Heart right ventricle (tissue), 16 donors: ENCODE data around the gene ANO2. TPM values are rescaled to one million over a fixed set of nuclear protein-coding genes. Genes with fewer than 3 reads are reported as not detected.

Experiments used
- ATAC-seq, 8 donors: fragments of 200-7000 bp; cut with Tn5 transposase; one replicate each; pipeline ENCODE4 v1.9.1; 2020; ENCODE audit warnings: mild to moderate bottlenecking in 8 of 8, moderate library complexity in 8 of 8, moderate number of reproducible peaks in 1 of 8
- DNase-seq, 2 donors: peaks; one replicate each; pipeline ENCODE4 v3.0.0-alpha.2; 2020
- H3K27ac ChIP-seq, 10 donors: fragments of 200-600 bp; sonication (generic) in 2 of 10; one replicate each; pipeline versions ENCODE4 v1.5.0 to v1.8.0; 2020 to 2022; ENCODE audit warnings: mild to moderate bottlenecking in 3 of 10
- H3K27me3 ChIP-seq, 7 donors: fragments of 200-600 bp; one replicate each; pipeline ENCODE4 v1.8.0; 2021 to 2022; ENCODE audit warnings: mild to moderate bottlenecking in 2 of 7
- H3K36me3 ChIP-seq, 9 donors: fragments of 200-600 bp; sonication (generic) in 1 of 9; one replicate each; pipeline versions ENCODE4 v1.5.0 to v1.8.0; 2020 to 2022; ENCODE audit warnings: mild to moderate bottlenecking in 2 of 9
- H3K4me1 ChIP-seq, 9 donors: fragments of 200-600 bp; sonication (generic) in 1 of 9; one replicate each; pipeline versions ENCODE4 v1.5.0 to v1.8.0; 2020 to 2022; ENCODE audit warnings: mild to moderate bottlenecking in 4 of 9
- H3K4me3 ChIP-seq, 10 donors: fragments of 200-600 bp; sonication (generic) in 2 of 10; one replicate each; pipeline versions ENCODE4 v1.5.0 to v1.8.0; 2020 to 2022; ENCODE audit warnings: mild to moderate bottlenecking in 7 of 10, moderate library complexity in 2 of 10
- H3K9me3 ChIP-seq, 11 donors: fragments of 200-600 bp in 10 of 11; sonication (generic) in 2 of 11; one replicate each; pipeline versions ENCODE4 v1.5.0 to v1.8.0; 2013 to 2022; ENCODE audit warnings: mild to moderate bottlenecking in 2 of 11, control low read depth in 1 of 11, moderate library complexity in 1 of 11
- whole genome bisulfite sequencing, 2 donors: extraction: QIAGEN DNeasy Blood & Tissue Kit; methylation state at CpG; one replicate each; pipeline ENCODE4 v1.1.7; 2013; ENCODE audit warnings: inconsistent platforms in 1 of 2; 5-methylcytosine and 5-hydroxymethylcytosine counted together
- intact Hi-C, 10 donors: fragments of 100-400 bp; cut with DNase I; formaldehyde crosslinking; loops; one replicate each; pipeline versions ENCODE4 v1.11.1 to v1.14.2; 2022
- polyA plus RNA-seq, 2 donors: library from polyadenylated mRNA; stranded (reverse); fragments of 200-250 nt; gene quantifications; one replicate each; pipeline ENCODE4 v1.2.3, GENCODE V29; 2013
- total RNA-seq, 10 donors: library from RNA; stranded (reverse); fragmentation: NEBNext Ultra II Directional in 3 of 10; extraction: Animal tissue kit (Norgen Biotek cat#: 25700) in 3 of 10; gene quantifications; one replicate each; pipeline versions ENCODE4 v1.2.1 to v1.2.4, GENCODE V29; 2021 to 2023
- TF ChIP-seq, protein P1 (sequence below), 9 donors: fragments of 200-600 bp; sonication (generic) in 2 of 9; IDR thresholded peaks; one replicate each; pipeline versions ENCODE4 v1.5.0 to v1.8.0; 2021 to 2022; ENCODE audit warnings: antibody characterized with exemption in 9 of 9, mild to moderate bottlenecking in 5 of 9, moderate library complexity in 1 of 9
- donor health status: Arrhythmogenic right ventricular cardiomyopathy.
- donor health status: ischemic (EF 13 %, LVEDD 7.1; RV severe dilation, severe dysfunction).
- donor health status: healthy with polysubstance abuse.
- donor health status: DM: no; HTN: yes; CAD: no.
- donor health status: DM: no; HTN: no; CAD: no.
- donor health status: ischemic (EF 25% LVEDD 6.9; RV normal size, moderate dysfunction).
- donor health status: ischemic (EF 25% LVEDD 5.7; RV mildly dilated, moderate dysfunction).
- donor health status: healthy.
- donor health status: DM: yes; HTN: yes; CAD: no.
- donor health status: Ischemic cardiomyopathy.
- donor health status: ischemic (EF 35%, LVEDD 5.7; RV mildly dilated, moderate dysfunction).
- donor health status: nonischemic (EF 11% LVEDD 7.7; RV severe dilation, severe dysfunction).
- donor health status: DM: yes; HTN: yes; CAD: no.
- donor health status: PGD.
- donor health status: ischemic (EF 29% LVEDD 5.4; RV normal size, mild dysfunction).
- donor health status: nonischemic (EF 23%, LVEDD 6.1; RV moderate dilation, normal function).

The ANO2 gene
- total and polyA plus RNA-seq, 12 donors: 4.0 to 15.2 (median 12.0) TPM

DNA sequence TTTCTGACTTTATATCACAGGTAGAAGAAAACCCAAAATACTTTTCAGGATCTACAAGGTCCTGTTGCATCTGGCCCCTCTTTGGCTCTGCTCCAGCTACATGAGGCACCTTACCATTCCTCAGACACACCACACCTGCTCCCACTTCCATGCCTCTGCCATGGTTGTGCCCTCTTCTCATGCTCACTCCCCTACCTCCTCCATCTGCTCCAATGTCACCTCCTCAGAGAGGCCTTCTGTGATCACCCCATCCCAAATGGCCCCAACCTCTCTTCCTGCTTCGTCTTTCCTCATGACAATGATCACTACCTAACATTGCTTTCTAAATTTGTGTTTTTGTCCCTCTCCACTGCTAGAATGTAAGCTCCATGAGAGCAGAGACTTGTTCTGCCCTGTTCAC is 174.3 kb downstream of the ANO2 start:
- H3K4me3 ChIP-seq: no peak overlapping the region
- no peak for DNase-seq
- WGBS, 2 donors: 93 to 98% methylated on average over 1 of the region's 1 CpG

DNA sequence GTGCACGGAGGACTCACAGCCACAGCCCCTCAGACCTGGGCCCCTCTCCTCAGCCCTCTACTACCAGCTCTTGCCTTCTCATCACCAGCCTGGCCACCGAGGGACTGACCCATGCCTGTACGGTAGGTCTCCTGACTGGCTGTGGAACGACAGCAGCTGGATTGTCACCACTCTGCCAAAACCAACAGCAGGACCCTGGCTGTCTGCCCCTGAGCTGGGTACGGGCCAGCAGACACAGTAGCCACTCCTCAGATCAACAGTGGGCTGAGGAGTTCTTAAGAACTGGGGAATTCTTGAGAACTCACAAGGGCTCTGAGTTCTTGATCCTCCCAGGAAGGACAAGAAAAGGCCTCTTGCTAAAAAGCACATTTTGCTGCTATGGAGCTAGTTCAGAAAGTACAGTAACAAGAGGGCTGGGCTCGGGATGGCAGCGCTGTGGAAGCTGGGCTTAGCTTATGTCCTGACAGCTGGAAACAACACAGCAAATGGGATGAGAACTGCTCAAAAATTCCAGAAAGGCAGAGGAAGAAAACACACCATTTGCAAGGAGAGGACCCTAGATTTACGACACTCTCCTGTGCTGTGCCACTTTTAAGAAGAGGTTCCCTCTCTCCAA is 176.4 kb downstream of the ANO2 start:
- intact Hi-C loops: no loop called here
- 46 to 49% methylated on average over 8 of the region's 8 CpGs for WGBS, 2 donors
- Histone ChIP-seq H3K36me3 (no peaks in the 10 kb centered on the region), H3K4me3 (no peak overlapping the region), H3K9me3 (peaks cover 0 to 6% (median 0%) of the 10 kb centered on the region in 11 donors), H3K4me1 (peaks cover 0 to 37% (median 10%) of the 10 kb centered on the region in 9 donors), H3K27me3 (peaks cover 0 to 7% (median 0%) of the 10 kb centered on the region in 7 donors), H3K27ac (peak overlapping the region in 8 of 10 donors; percentile 3 to 75 (median 26))
- ATAC-seq (peak; percentile 80 to 90 (median 85)), DNase-seq (peak; percentile 54 to 76)
- TF ChIP-seq, protein P1, sequence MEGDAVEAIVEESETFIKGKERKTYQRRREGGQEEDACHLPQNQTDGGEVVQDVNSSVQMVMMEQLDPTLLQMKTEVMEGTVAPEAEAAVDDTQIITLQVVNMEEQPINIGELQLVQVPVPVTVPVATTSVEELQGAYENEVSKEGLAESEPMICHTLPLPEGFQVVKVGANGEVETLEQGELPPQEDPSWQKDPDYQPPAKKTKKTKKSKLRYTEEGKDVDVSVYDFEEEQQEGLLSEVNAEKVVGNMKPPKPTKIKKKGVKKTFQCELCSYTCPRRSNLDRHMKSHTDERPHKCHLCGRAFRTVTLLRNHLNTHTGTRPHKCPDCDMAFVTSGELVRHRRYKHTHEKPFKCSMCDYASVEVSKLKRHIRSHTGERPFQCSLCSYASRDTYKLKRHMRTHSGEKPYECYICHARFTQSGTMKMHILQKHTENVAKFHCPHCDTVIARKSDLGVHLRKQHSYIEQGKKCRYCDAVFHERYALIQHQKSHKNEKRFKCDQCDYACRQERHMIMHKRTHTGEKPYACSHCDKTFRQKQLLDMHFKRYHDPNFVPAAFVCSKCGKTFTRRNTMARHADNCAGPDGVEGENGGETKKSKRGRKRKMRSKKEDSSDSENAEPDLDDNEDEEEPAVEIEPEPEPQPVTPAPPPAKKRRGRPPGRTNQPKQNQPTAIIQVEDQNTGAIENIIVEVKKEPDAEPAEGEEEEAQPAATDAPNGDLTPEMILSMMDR (IDR thresholded peaks at IDR 0.05): no peak

More for the DNA sequence above, 174.3 kb downstream of the ANO2 start:
- Histone ChIP-seq H3K36me3 (no peaks in the 10 kb centered on the region), H3K27ac (no peak overlapping the region), H3K4me1 (peaks cover 0 to 37% (median 10%) of the 10 kb centered on the region in 9 donors), H3K27me3 (peaks cover 0 to 8% (median 0%) of the 10 kb centered on the region in 7 donors), H3K9me3 (peaks cover 0 to 6% (median 0%) of the 10 kb centered on the region in 11 donors)
- TF ChIP-seq, protein P1 (IDR thresholded peaks at IDR 0.05): no peak
- intact Hi-C loops: no loop called here
- ATAC-seq: no peak

DNA sequence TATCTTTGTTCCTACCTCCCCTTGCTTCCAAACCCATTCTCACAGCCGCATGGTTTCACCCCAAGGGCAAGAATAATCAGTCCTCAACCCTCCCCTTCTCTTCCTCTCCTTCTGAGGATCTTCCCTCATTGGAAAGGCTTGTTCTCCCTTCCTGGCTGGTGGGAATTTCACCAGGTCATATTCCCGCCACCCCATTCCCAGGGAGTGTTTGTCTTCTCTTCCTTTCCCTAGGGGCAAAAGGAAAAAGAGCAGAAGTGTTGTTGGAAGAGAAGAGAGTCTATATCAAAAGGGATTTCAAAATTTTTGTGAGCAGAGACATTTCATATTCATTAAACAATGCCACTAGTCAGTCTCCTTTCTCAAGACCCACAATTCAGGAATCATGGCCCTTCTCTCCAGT is 176.9 kb downstream of the ANO2 start:
- Histone ChIP-seq H3K27ac (peak overlapping the region in 6 of 10 donors; percentile 20 to 75 (median 28)), H3K9me3 (peaks cover 0 to 6% (median 0%) of the 10 kb centered on the region in 11 donors), H3K4me3 (no peak overlapping the region), H3K4me1 (peaks cover 0 to 32% (median 10%) of the 10 kb centered on the region in 9 donors), H3K36me3 (no peaks in the 10 kb centered on the region), H3K27me3 (peaks cover 0 to 7% (median 0%) of the 10 kb centered on the region in 7 donors)
- intact Hi-C loops: no loop called here
- ATAC-seq (peak in 6 of 8 donors; percentile 29 to 69 (median 37)), DNase-seq (no peak)
- TF ChIP-seq, protein P1 (IDR thresholded peaks at IDR 0.05): no peak
- WGBS, 2 donors: 46 to 53% methylated on average over 2 of the region's 2 CpGs

DNA sequence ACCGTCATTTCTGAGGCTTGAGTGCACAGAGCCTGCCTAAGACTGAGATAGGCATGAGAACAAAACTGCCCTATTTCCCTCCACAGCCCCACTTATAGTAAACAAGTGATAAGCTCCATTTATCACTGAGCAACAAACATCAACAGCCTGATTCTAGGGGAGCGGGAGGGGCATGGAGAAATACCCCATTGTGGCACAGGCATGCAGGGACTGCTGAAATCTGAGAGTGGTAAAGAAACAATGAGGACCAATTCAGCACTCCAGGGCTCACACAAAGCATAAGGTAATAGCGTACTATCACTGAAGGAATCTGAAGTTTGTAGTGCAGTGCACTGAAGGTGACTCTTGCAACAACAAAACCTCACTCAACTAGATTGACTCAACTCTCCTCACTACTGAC is 186.7 kb downstream of the ANO2 start:
- H3K4me1 ChIP-seq: no peaks in the 10 kb centered on the region
- 86 to 90% methylated on average over 3 of the region's 3 CpGs for WGBS, 2 donors
- peaks cover 0 to 3% (median 0%) of the 10 kb centered on the region in 9 donors for H3K36me3 ChIP-seq
- no peak overlapping the region for H3K27ac ChIP-seq
- intact Hi-C loops: no loop called here
- DNase-seq: no peak
- no peak overlapping the region for H3K4me3 ChIP-seq
- H3K27me3 ChIP-seq: peaks cover 0 to 9% (median 0%) of the 10 kb centered on the region in 7 donors
- no peak for ATAC-seq
- peaks cover 0 to 12% (median 0%) of the 10 kb centered on the region in 11 donors for H3K9me3 ChIP-seq
- TF ChIP-seq, protein P1 (IDR thresholded peaks at IDR 0.05): no peak
